Measurements from ENCODE around the gene OR4B1.

The OR4B1 gene

DNA sequence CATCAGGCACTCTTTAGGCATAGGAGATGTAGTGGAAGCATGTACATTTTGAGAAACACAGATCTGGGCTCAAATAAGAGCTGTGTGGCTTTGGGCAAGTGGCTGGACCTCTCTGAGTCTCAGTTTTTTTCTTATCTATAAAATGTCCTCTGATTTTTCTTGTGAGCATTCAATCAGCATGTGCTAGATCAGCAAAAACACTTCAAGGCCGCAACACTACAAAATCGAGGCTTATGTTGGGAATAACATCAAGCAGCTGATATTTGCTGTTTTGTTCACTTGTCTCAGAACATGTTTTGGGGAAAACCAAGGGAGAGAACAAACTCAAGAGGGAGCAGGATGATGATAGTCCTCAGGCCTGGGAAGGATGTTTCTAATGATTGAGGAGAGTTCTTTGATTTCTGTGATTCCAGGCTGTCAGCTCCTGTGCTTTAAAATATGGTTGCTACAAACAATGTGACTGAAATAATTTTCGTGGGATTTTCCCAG lies 46.9 kb downstream of the OR4B1 start, which contains the start of gene OR4X1:
Gene OR4X1 (plus strand): TSS at position 439 of the 489 bp plus-strand sequence. CDS start 0 bp downstream, at position 439.
- DNase-seq: no peak
